IMR-90 (cell line): Measurements from ENCODE around the gene CASKIN1. TPM values are rescaled to one million over a fixed set of nuclear protein-coding genes. Genes with fewer than 3 reads are reported as not detected.

Experiments used
- ATAC-seq: fragments of 200-7000 bp; cut with Tn5 transposase; 2 replicates; pipeline ENCODE4 v1.9.1; 2020; ENCODE audit warnings: low read depth, mild to moderate bottlenecking, moderate library complexity
- BruUV-seq: library from RNA; stranded (reverse); fragments of 400-500 nt; replicated peaks from 2 replicates; lab custom pipeline; 2021; lab: Mats Ljungman, UMichigan
- CTCF ChIA-PET: fragments of 300-600 bp; formaldehyde crosslinking; extraction: SDS; loops from one replicate; lab custom pipeline; 2021; ENCODE audit warnings: antibody characterized with exemption; lab: Yijun Ruan, JAX
- POLR2A ChIA-PET: fragments of 300-600 bp; sonication (Branson Sonifier 250); formaldehyde crosslinking; loops from one replicate; lab custom pipeline; 2022; ENCODE audit warnings: antibody characterized with exemption; ENCODE audit not compliant: unreplicated experiment; lab: Charles Lee
- DNase-seq: peaks from one replicate; pipeline ENCODE4 v3.0.0; 2013
- H2AFZ ChIP-seq: replicated peaks from 2 replicates; pipeline ENCODE3; 2013; ENCODE audit warnings: low read length, mild to moderate bottlenecking; ENCODE audit not compliant: poor library complexity
- H2AK5ac ChIP-seq: 2 replicates; pipeline ENCODE4 v1.6.1; 2013; ENCODE audit warnings: low read depth, low read length, inconsistent platforms
- H2AK9ac ChIP-seq: replicated peaks from 2 replicates; pipeline ENCODE3; 2013; ENCODE audit warnings: mild to moderate bottlenecking, low read depth, low read length, moderate library complexity; ENCODE audit not compliant: poor library complexity
- H2BK120ac ChIP-seq: 2 replicates; pipeline ENCODE4 v1.6.1; 2013; ENCODE audit warnings: low read depth, low read length, inconsistent platforms
- H2BK15ac ChIP-seq: 3 replicates; pipeline ENCODE4 v1.6.1; 2013; ENCODE audit warnings: low read depth, low read length, inconsistent platforms
- H2BK20ac ChIP-seq: 2 replicates; pipeline ENCODE4 v1.6.1; 2013; ENCODE audit warnings: low read depth, mild to moderate bottlenecking, inconsistent platforms, low read length, moderate library complexity
- H2BK5ac ChIP-seq: 2 replicates; pipeline ENCODE4 v1.6.1; 2013; ENCODE audit warnings: mild to moderate bottlenecking, low read depth, low read length, inconsistent platforms; ENCODE audit not compliant: poor library complexity, severe bottlenecking
- H3K14ac ChIP-seq: replicated peaks from 2 replicates; pipeline ENCODE4 v1.6.1; 2013; ENCODE audit warnings: low read depth, low read length, inconsistent platforms
- H3K18ac ChIP-seq: 2 replicates; pipeline ENCODE4 v1.6.1; 2013; ENCODE audit warnings: low read depth, low read length, control low read depth
- H3K23ac ChIP-seq: 2 replicates; pipeline ENCODE4 v1.6.1; 2013; ENCODE audit warnings: low read depth, low read length, inconsistent platforms
- H3K27ac ChIP-seq: 2 replicates; pipeline ENCODE4 v1.5.1; 2013; ENCODE audit warnings: mild to moderate bottlenecking, control low read depth, low read length; ENCODE audit not compliant: insufficient read depth
- H3K27me3 ChIP-seq: 2 replicates; pipeline ENCODE4 v1.6.1; 2013; ENCODE audit warnings: low read length; ENCODE audit not compliant: control insufficient read depth, insufficient read depth
- H3K36me3 ChIP-seq: 2 replicates; pipeline ENCODE4 v1.6.1; 2013; ENCODE audit warnings: low read length, mixed read lengths; ENCODE audit not compliant: control insufficient read depth, insufficient read depth
- H3K4ac ChIP-seq: 2 replicates; pipeline ENCODE4 v1.6.1; 2013; ENCODE audit warnings: low read depth, low read length, inconsistent platforms
- H3K4me1 ChIP-seq: 2 replicates; pipeline ENCODE4 v1.6.1; 2013; ENCODE audit warnings: low read length, mixed read lengths; ENCODE audit not compliant: control insufficient read depth, insufficient read depth
- H3K4me2 ChIP-seq: 2 replicates; pipeline ENCODE4 v1.6.1; 2013; ENCODE audit warnings: low read depth, mild to moderate bottlenecking, control low read depth, low read length, moderate library complexity
- H3K4me3 ChIP-seq: 2 replicates; pipeline ENCODE4 v1.5.1; 2013; ENCODE audit warnings: low read depth, mild to moderate bottlenecking, control low read depth, low read length, moderate library complexity; ENCODE audit not compliant: insufficient read depth
- H3K56ac ChIP-seq: 2 replicates; pipeline ENCODE4 v1.6.1; 2013; ENCODE audit warnings: low read length, inconsistent platforms; ENCODE audit not compliant: insufficient read depth; ENCODE audit errors: extremely low read depth
- H3K79me1 ChIP-seq, 2 experiments: 2 replicates each; pipeline ENCODE4 v1.6.1; 2013; ENCODE audit warnings: low read length in 2 of 2, inconsistent platforms in 1 of 2, low read depth in 1 of 2
- H3K9ac ChIP-seq: 2 replicates; pipeline ENCODE4 v1.6.1; 2013; ENCODE audit warnings: low read depth, low read length, control low read depth
- H3K9me1 ChIP-seq: 2 replicates; pipeline ENCODE4 v1.6.1; 2013; ENCODE audit warnings: low read length, inconsistent platforms; ENCODE audit not compliant: insufficient read depth
- H3K9me3 ChIP-seq: 2 replicates; pipeline ENCODE4 v1.6.1; 2013; ENCODE audit warnings: low read length; ENCODE audit not compliant: control insufficient read depth, insufficient read depth
- H4K20me1 ChIP-seq: 2 replicates; pipeline ENCODE4 v1.6.1; 2013; ENCODE audit warnings: low read length, inconsistent platforms; ENCODE audit not compliant: insufficient read depth
- H4K5ac ChIP-seq: 2 replicates; pipeline ENCODE4 v1.6.1; 2013; ENCODE audit warnings: mild to moderate bottlenecking, low read depth, low read length, control low read depth
- H4K8ac ChIP-seq, 2 experiments: 2 replicates each; pipeline ENCODE4 v1.6.1; 2013; ENCODE audit warnings: low read depth in 2 of 2, low read length in 2 of 2, control low read depth in 1 of 2, inconsistent platforms in 1 of 2
- H4K91ac ChIP-seq: 2 replicates; pipeline ENCODE4 v1.6.1; 2013; ENCODE audit warnings: low read depth, low read length, inconsistent platforms; ENCODE audit not compliant: insufficient read depth
- MAZ ChIP-seq: IDR thresholded peaks from 2 replicates; pipeline ENCODE4 v1.6.1; 2012; ENCODE audit warnings: low read depth, mild to moderate bottlenecking, low read length, improper control_type of control experiment, moderate library complexity, borderline replicate concordance
- POLR2A ChIP-seq: IDR thresholded peaks from 2 replicates; pipeline ENCODE4 v1.6.1; 2012; ENCODE audit warnings: mild to moderate bottlenecking, low read depth, low read length
- WGBS, 2 experiments: methylation state at CpG; one replicate each; pipeline versions ENCODE4 v1.1.5 to v1.1.7; 2013; ENCODE audit warnings: missing lambda C conversion rate in 2 of 2; ENCODE audit not compliant: insufficient read length in 1 of 2; ENCODE audit errors: extremely low coverage in 2 of 2; 5-methylcytosine and 5-hydroxymethylcytosine counted together
- dilution Hi-C: fragments of 300-500 bp; cut with HindIII; formaldehyde crosslinking; loops from one replicate; pipeline ENCODE4 v1.14.3; 2018; ENCODE audit warnings: low sequenced_read_pairs; ENCODE audit not compliant: unreplicated experiment
- in situ Hi-C: fragments of 300-500 bp; cut with MboI; formaldehyde crosslinking; loops from 3 replicates; pipeline ENCODE4 v1.14.3; 2019; ENCODE audit warnings: low sequenced_read_pairs, inconsistent platforms, mixed read lengths
- intact Hi-C: fragments of 100-400 bp; cut with micrococcal nuclease; formaldehyde crosslinking; loops from 2 replicates; pipeline ENCODE4 v1.10.0; 2022
- polyA plus RNA-seq, 3 experiments: library from polyadenylated mRNA; depleted of rRNA; stranded (reverse); fragments of >200 nt; gene quantifications; 2 replicates each; pipeline ENCODE4 v1.2.3, GENCODE V29; 2012; ENCODE audit warnings: low replicate concordance in 1 of 3
- total RNA-seq: library from RNA; depleted of rRNA; stranded (reverse); fragments of >200 nt; gene quantifications from 2 replicates; pipeline ENCODE4 v1.2.3, GENCODE V29; 2012
- TF ChIP-seq, protein P1 (sequence below): fragments of 150-350 bp; IDR thresholded peaks from 2 replicates; pipeline ENCODE4 v1.6.1; 2016; ENCODE audit warnings: low read depth, mild to moderate bottlenecking, low read length, moderate library complexity, borderline replicate concordance

The CASKIN1 gene
- total and polyA plus RNA-seq, 2 of the 4 experiments (the other 2 are of a cell fraction): 0.05 TPM; not detected in 1

DNA sequence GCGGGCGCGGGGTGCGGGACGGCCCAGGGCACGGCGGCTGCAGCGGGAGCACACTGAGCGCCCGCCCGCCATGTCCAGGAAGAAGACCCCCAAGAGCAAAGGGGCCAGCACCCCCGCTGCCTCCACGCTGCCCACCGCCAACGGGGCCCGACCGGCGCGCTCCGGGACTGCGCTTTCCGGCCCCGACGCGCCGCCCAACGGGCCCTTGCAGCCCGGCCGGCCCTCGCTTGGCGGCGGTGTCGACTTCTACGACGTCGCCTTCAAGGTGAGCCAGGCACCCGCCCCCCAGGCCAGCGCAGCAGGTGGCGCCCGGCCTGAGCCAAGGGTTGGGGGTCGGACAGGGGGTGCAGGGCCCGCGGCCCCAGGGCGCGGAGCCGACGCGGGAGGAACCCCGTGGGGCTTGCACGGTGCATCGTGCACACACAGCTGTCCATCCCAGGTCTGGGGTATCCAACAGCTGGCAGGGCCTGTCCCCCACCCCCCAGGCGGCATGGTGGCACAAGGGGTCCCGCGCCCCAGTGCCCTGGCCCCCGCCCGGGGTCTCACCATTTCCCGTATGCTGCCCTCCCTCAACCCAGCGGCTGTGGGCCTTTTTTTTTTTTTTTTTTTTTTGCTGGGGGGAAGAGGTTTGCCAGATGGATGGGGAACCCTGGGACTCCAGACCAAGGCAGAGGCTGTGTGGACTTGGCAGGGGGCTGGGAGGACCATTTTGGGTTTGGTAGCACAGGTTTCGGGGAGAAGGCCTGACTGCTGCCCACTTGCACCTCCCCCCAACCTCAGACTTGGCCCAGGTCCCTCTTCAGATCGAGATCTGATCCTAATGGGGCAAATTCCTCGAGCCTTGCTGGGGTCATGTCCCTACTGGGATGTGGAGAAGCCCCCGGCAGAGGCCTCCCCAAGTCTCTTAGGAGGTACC is 47.4 kb downstream of the CASKIN1 start:
- Histone ChIP-seq H3K4ac (no peak overlapping the region; the same call in 1 of the 2 replicates), H4K20me1 (peaks cover 63% of the 10 kb centered on the region), H3K56ac (no peak overlapping the region), H3K27me3 (no peaks in the 10 kb centered on the region), H2BK5ac (no peak overlapping the region), H3K27ac (no peak overlapping the region; the same call in 1 of the 2 replicates), H2BK120ac (no peak overlapping the region), H3K4me3 (peak overlapping the region; percentile 49), H3K79me1 (peaks cover 11 to 54% of the 10 kb centered on the region in 2 experiments; a peak in 3 of 4 replicates), H3K9ac (no peak overlapping the region), H3K14ac (no peak overlapping the region), H4K91ac (no peak overlapping the region), H2BK20ac (no peak overlapping the region), H3K36me3 (peaks cover 26% of the 10 kb centered on the region), H2AK5ac (no peak overlapping the region), H3K4me2 (peak overlapping the region; percentile 70), H4K8ac (no peak overlapping the region), H2AFZ (peak overlapping the region; percentile 91), H3K18ac (no peak overlapping the region), H3K9me1 (peaks cover 10% of the 10 kb centered on the region), H4K5ac (no peak overlapping the region), H2BK15ac (no peak overlapping the region), H3K4me1 (peaks cover 40% of the 10 kb centered on the region), H3K9me3 (no peaks in the 10 kb centered on the region), H3K23ac (peak overlapping the region; percentile 32; the same call in 1 of the 2 replicates), H2AK9ac (no peak overlapping the region)
- 0% methylated on average over 14 of the region's 62 CpGs; no CpG with 5 or more reads in 1 of the 2 experiments for WGBS, 2 experiments
- dilution Hi-C loops: no loop called here
- in situ Hi-C loops: no loop called here
- CTCF ChIA-PET: no interaction called here
- no TSS peak for BruUV-seq
- DNase-seq (no peak), ATAC-seq (peak; percentile 17)
- intact Hi-C loops: no loop called here
- POLR2A ChIA-PET: no interaction called here
- TF ChIP-seq MAZ (0 out of 2 replicates have a peak, but pooled peaks have one; percentile 2), POLR2A (peak; percentile 17; the same call in 1 of the 2 replicates)
- TF ChIP-seq, protein P1, sequence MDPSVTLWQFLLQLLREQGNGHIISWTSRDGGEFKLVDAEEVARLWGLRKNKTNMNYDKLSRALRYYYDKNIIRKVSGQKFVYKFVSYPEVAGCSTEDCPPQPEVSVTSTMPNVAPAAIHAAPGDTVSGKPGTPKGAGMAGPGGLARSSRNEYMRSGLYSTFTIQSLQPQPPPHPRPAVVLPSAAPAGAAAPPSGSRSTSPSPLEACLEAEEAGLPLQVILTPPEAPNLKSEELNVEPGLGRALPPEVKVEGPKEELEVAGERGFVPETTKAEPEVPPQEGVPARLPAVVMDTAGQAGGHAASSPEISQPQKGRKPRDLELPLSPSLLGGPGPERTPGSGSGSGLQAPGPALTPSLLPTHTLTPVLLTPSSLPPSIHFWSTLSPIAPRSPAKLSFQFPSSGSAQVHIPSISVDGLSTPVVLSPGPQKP: no peak
